CD4-positive, alpha-beta T cell treated with Interleukin-6 at 100 ng/mL for 8 hours (primary cell): Measurements from ENCODE around the gene MLH3.
"Not testable (repeated sequence)": the region's sequence is repeated elsewhere in the genome, so short reads cannot be mapped to it uniquely, and the experiment has no call there.

ENCODE experiments used
- DNase-seq: peaks from one replicate; pipeline ENCODE4 v3.0.0-alpha.2; 2020; ENCODE audit warnings: mixed read lengths, low spot score

The MLH3 gene

GRCh38 chr14:75050852-75051555 lies at the start of gene MLH3:
TSS of gene MLH3 (minus strand) at chr14:75051467. CDS start at chr14:75049655, 1,812 bp downstream.
- peak; percentile 79 for DNase-seq

GRCh38 chr14:75098682-75099081 lies 47.4 kb upstream of the MLH3 start:
- no peak for DNase-seq

- DNase-seq: no peak
These were observed 46.9 kb upstream of the MLH3 start for GRCh38 chr14:75098212-75098611.

GRCh38 chr14:75096959-75097358 lies 45.7 kb upstream of the MLH3 start:
- DNase-seq: no peak

GRCh38 chr14:75095690-75096089 lies 44.4 kb upstream of the MLH3 start:
- no peak for DNase-seq

- no peak for DNase-seq
These were observed 43.6 kb upstream of the MLH3 start for GRCh38 chr14:75094896-75095295.

GRCh38 chr14:75092698-75093097 lies 41.4 kb upstream of the MLH3 start:
- no peak for DNase-seq

GRCh38 chr14:75091251-75091650 lies 40.0 kb upstream of the MLH3 start:
- no peak for DNase-seq

- no peak for DNase-seq
These were observed 39.1 kb upstream of the MLH3 start for GRCh38 chr14:75090353-75090752.

GRCh38 chr14:75088566-75089373 lies 37.5 kb upstream of the MLH3 start:
- peak; percentile 40 for DNase-seq

- DNase-seq: no peak
These were observed 36.9 kb upstream of the MLH3 start for GRCh38 chr14:75088153-75088552.

GRCh38 chr14:75084513-75084912 lies 33.2 kb upstream of the MLH3 start:
- DNase-seq: no peak

- no peak for DNase-seq
These were observed 32.0 kb upstream of the MLH3 start for GRCh38 chr14:75083271-75083670.

- no peak for DNase-seq
These were observed 30.5 kb upstream of the MLH3 start for GRCh38 chr14:75081660-75082229.

- DNase-seq: no peak
These were observed 28.3 kb upstream of the MLH3 start for GRCh38 chr14:75079521-75079920.

- no peak for DNase-seq
These were observed 26.5 kb upstream of the MLH3 start for GRCh38 chr14:75077794-75078193.

- no peak for DNase-seq
These were observed 19.1 kb upstream of the MLH3 start for GRCh38 chr14:75070383-75070782.

- no peak for DNase-seq
These were observed 18.5 kb upstream of the MLH3 start for GRCh38 chr14:75069811-75070145.

- peak; percentile 33 for DNase-seq
These were observed 18.0 kb upstream of the MLH3 start, which contains the start of gene ZC2HC1C for GRCh38 chr14:75069121-75069810. TSS of gene ZC2HC1C (plus strand) at chr14:75069641. CDS start at chr14:75070574, 933 bp downstream.

GRCh38 chr14:75068294-75069120 lies 17.2 kb upstream of the MLH3 start:
- DNase-seq: no peak

- not testable (repeated sequence) for DNase-seq
These were observed 16.5 kb upstream of the MLH3 start for GRCh38 chr14:75067765-75068164.

- no peak for DNase-seq
These were observed 15.9 kb upstream of the MLH3 start for GRCh38 chr14:75067212-75067611.
